SK-N-SH treated with all-trans-retinoic acid at 6 μM for 48 hours (cell line): ENCODE results near the gene THAP11.

Source experiments
- ATAC-seq: fragments of 200-7000 bp; cut with Tn5 transposase; 3 replicates; pipeline ENCODE4 v1.9.1; 2020; ENCODE audit warnings: mild to moderate bottlenecking, moderate library complexity
- ARNTL ChIP-seq: fragments of 450-650 bp; formaldehyde crosslinking; IDR thresholded peaks from 2 replicates; pipeline ENCODE4 v1.5.0; 2020; ENCODE audit warnings: low read depth, mild to moderate bottlenecking, moderate library complexity, borderline replicate concordance
- BACH2 ChIP-seq: fragments of 250-450 bp; sonication (Bioruptor Pico); IDR thresholded peaks from 2 replicates; pipeline ENCODE4 v1.9.0; 2021; ENCODE audit warnings: mild to moderate bottlenecking, borderline replicate concordance
- CREB5 ChIP-seq: fragments of 250-450 bp; sonication (Bioruptor Pico); IDR thresholded peaks from 2 replicates; pipeline ENCODE4 v1.5.1; 2020; ENCODE audit warnings: low read depth, mild to moderate bottlenecking, moderate library complexity
- CSDC2 ChIP-seq: fragments of 250-450 bp; sonication (Bioruptor Pico); IDR thresholded peaks from 2 replicates; pipeline ENCODE4 v1.5.0; 2020; ENCODE audit warnings: mild to moderate bottlenecking, moderate library complexity
- ESRRG ChIP-seq: fragments of 250-450 bp; sonication (Bioruptor Pico); IDR thresholded peaks from 2 replicates; pipeline ENCODE4 v1.6.1; 2021; ENCODE audit warnings: mild to moderate bottlenecking
- GLIS3 ChIP-seq: fragments of 250-450 bp; sonication (Bioruptor Pico); IDR thresholded peaks from 2 replicates; pipeline ENCODE4 v1.5.0; 2020; ENCODE audit warnings: mild to moderate bottlenecking, moderate library complexity
- ISL1 ChIP-seq: fragments of 250-450 bp; sonication (Bioruptor Pico); IDR thresholded peaks from 2 replicates; pipeline ENCODE4 v2.1.2; 2022; ENCODE audit warnings: mild to moderate bottlenecking, moderate library complexity
- OSR1 ChIP-seq: fragments of 250-450 bp; sonication (Bioruptor Pico); IDR thresholded peaks from 2 replicates; pipeline ENCODE4 v1.8.0; 2022; ENCODE audit warnings: moderate library complexity, mild to moderate bottlenecking, inconsistent platforms
- PPARA ChIP-seq: fragments of 250-450 bp; sonication (Bioruptor Pico); IDR thresholded peaks from 2 replicates; pipeline ENCODE4 v1.5.0; 2020; ENCODE audit warnings: mild to moderate bottlenecking, borderline replicate concordance
- RARB ChIP-seq: fragments of 250-450 bp; sonication (Bioruptor Pico); IDR thresholded peaks from 2 replicates; pipeline ENCODE4 v1.8.0; 2021; ENCODE audit warnings: mild to moderate bottlenecking, moderate library complexity
- SNAI2 ChIP-seq: fragments of 250-450 bp; sonication (Bioruptor Pico); IDR thresholded peaks from 2 replicates; pipeline ENCODE4 v1.5.0; 2020; ENCODE audit warnings: mild to moderate bottlenecking, moderate library complexity
- TCF4 ChIP-seq: fragments of 250-450 bp; sonication (Bioruptor Pico); IDR thresholded peaks from 2 replicates; pipeline ENCODE4 v1.8.0; 2021; ENCODE audit warnings: mild to moderate bottlenecking, moderate library complexity, borderline replicate concordance
- TOX ChIP-seq: fragments of 250-450 bp; sonication (Bioruptor Pico); IDR thresholded peaks from 2 replicates; pipeline ENCODE4 v1.8.0; 2021; ENCODE audit warnings: mild to moderate bottlenecking, moderate library complexity, borderline replicate concordance
- ZC3H10 ChIP-seq: fragments of 250-450 bp; sonication (Bioruptor Pico); IDR thresholded peaks from 2 replicates; pipeline ENCODE4 v1.5.1; 2021; ENCODE audit warnings: mild to moderate bottlenecking, moderate library complexity
- ZFP3 ChIP-seq: fragments of 250-450 bp; sonication (Bioruptor Pico); IDR thresholded peaks from 2 replicates; pipeline ENCODE4 v1.5.0; 2020; ENCODE audit warnings: mild to moderate bottlenecking, moderate library complexity
- ZNF565 ChIP-seq: fragments of 450-650 bp; formaldehyde crosslinking; conservative IDR thresholded peaks from 2 replicates; pipeline ENCODE4 v1.5.0; 2020; ENCODE audit warnings: low read depth, mild to moderate bottlenecking, moderate library complexity
- ZNF70 ChIP-seq: fragments of 450-650 bp; formaldehyde crosslinking; IDR thresholded peaks from 2 replicates; pipeline ENCODE4 v1.5.0; 2020; ENCODE audit warnings: mild to moderate bottlenecking, moderate library complexity
- ZNF8 ChIP-seq: fragments of 450-650 bp; formaldehyde crosslinking; IDR thresholded peaks from 2 replicates; pipeline ENCODE4 v1.5.0; 2020; ENCODE audit warnings: mild to moderate bottlenecking, moderate library complexity
- TF ChIP-seq, protein P1 (sequence below): fragments of 250-450 bp; sonication (Bioruptor Pico); IDR thresholded peaks from 2 replicates; pipeline ENCODE4 v1.8.0; 2020; ENCODE audit warnings: mild to moderate bottlenecking, moderate library complexity, borderline replicate concordance
- TF ChIP-seq, protein P2 (sequence below): fragments of 250-450 bp; sonication (Bioruptor Pico); IDR thresholded peaks from 2 replicates; pipeline ENCODE4 v1.5.0; 2020; ENCODE audit warnings: mild to moderate bottlenecking, moderate library complexity
- TF ChIP-seq, protein P3 (sequence below): fragments of 250-450 bp; sonication (Bioruptor Pico); IDR thresholded peaks from 2 replicates; pipeline ENCODE4 v1.5.1; 2021; ENCODE audit warnings: mild to moderate bottlenecking, moderate library complexity
- TF ChIP-seq, protein P4 (sequence below): fragments of 250-450 bp; sonication (Bioruptor Pico); IDR thresholded peaks from 2 replicates; pipeline ENCODE4 v1.8.0; 2021; ENCODE audit warnings: low read depth, mild to moderate bottlenecking, moderate library complexity, borderline replicate concordance

The THAP11 gene

DNA sequence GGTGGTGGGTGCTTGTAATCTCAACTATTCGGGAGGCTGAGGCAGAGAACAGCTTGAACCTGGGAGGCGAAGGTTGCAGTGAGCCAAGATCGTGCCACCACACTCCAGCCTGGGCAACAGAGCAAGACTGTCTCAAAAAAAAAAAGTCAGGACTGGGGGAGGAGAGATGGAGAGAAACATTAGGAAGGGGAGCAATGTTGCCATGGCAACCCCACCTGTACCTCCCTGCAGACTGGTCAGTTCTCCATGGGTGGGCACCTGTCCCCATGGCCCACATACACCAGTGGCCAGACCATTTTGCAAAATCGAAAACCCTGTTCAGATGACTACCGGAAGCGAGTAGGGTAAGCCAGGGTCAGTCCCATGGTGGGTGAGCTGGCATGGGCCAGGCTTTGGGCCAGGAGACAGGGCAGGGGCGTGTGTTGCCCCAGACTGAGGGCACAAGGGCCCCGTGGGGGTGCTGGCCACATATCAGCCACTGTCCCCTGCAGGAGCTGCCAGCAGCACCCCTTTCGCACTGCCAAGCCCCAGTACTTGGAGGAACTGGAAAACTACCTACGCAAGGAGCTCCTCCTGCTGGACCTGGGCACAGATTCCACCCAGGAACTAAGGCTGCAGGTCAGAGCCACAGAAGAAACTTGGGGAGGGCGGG lies 21.4 kb upstream of the THAP11 start:
- TF ChIP-seq, protein P1, sequence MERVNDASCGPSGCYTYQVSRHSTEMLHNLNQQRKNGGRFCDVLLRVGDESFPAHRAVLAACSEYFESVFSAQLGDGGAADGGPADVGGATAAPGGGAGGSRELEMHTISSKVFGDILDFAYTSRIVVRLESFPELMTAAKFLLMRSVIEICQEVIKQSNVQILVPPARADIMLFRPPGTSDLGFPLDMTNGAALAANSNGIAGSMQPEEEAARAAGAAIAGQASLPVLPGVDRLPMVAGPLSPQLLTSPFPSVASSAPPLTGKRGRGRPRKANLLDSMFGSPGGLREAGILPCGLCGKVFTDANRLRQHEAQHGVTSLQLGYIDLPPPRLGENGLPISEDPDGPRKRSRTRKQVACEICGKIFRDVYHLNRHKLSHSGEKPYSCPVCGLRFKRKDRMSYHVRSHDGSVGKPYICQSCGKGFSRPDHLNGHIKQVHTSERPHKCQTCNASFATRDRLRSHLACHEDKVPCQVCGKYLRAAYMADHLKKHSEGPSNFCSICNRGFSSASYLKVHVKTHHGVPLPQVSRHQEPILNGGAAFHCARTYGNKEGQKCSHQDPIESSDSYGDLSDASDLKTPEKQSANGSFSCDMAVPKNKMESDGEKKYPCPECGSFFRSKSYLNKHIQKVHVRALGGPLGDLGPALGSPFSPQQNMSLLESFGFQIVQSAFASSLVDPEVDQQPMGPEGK (CRISPR knock-in tag): no peak
- TF ChIP-seq TOX (CRISPR knock-in tag) (no peak), ESRRG (no peak), CREB5 (CRISPR knock-in tag) (no peak), GLIS3 (CRISPR knock-in tag) (no peak), CSDC2 (CRISPR knock-in tag) (no peak), ZFP3 (CRISPR knock-in tag) (no peak), ZNF565 (CRISPR knock-in tag) (no peak), PPARA (CRISPR knock-in tag) (no peak), RARB (CRISPR knock-in tag) (no peak), ZNF8 (CRISPR knock-in tag) (no peak), SNAI2 (CRISPR knock-in tag) (no peak), TCF4 (CRISPR knock-in tag) (no peak), BACH2 (CRISPR knock-in tag) (no peak), ISL1 (CRISPR knock-in tag) (no peak), ZC3H10 (CRISPR knock-in tag) (no peak), ZNF70 (no peak)
- TF ChIP-seq, protein P2, sequence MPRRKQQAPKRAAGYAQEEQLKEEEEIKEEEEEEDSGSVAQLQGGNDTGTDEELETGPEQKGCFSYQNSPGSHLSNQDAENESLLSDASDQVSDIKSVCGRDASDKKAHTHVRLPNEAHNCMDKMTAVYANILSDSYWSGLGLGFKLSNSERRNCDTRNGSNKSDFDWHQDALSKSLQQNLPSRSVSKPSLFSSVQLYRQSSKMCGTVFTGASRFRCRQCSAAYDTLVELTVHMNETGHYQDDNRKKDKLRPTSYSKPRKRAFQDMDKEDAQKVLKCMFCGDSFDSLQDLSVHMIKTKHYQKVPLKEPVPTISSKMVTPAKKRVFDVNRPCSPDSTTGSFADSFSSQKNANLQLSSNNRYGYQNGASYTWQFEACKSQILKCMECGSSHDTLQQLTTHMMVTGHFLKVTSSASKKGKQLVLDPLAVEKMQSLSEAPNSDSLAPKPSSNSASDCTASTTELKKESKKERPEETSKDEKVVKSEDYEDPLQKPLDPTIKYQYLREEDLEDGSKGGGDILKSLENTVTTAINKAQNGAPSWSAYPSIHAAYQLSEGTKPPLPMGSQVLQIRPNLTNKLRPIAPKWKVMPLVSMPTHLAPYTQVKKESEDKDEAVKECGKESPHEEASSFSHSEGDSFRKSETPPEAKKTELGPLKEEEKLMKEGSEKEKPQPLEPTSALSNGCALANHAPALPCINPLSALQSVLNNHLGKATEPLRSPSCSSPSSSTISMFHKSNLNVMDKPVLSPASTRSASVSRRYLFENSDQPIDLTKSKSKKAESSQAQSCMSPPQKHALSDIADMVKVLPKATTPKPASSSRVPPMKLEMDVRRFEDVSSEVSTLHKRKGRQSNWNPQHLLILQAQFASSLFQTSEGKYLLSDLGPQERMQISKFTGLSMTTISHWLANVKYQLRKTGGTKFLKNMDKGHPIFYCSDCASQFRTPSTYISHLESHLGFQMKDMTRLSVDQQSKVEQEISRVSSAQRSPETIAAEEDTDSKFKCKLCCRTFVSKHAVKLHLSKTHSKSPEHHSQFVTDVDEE (CRISPR knock-in tag): no peak
- TF ChIP-seq, protein P3, sequence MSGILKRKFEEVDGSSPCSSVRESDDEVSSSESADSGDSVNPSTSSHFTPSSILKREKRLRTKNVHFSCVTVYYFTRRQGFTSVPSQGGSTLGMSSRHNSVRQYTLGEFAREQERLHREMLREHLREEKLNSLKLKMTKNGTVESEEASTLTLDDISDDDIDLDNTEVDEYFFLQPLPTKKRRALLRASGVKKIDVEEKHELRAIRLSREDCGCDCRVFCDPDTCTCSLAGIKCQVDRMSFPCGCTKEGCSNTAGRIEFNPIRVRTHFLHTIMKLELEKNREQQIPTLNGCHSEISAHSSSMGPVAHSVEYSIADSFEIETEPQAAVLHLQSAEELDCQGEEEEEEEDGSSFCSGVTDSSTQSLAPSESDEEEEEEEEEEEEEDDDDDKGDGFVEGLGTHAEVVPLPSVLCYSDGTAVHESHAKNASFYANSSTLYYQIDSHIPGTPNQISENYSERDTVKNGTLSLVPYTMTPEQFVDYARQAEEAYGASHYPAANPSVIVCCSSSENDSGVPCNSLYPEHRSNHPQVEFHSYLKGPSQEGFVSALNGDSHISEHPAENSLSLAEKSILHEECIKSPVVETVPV (CRISPR knock-in tag): no peak
- TF ChIP-seq, protein P4, sequence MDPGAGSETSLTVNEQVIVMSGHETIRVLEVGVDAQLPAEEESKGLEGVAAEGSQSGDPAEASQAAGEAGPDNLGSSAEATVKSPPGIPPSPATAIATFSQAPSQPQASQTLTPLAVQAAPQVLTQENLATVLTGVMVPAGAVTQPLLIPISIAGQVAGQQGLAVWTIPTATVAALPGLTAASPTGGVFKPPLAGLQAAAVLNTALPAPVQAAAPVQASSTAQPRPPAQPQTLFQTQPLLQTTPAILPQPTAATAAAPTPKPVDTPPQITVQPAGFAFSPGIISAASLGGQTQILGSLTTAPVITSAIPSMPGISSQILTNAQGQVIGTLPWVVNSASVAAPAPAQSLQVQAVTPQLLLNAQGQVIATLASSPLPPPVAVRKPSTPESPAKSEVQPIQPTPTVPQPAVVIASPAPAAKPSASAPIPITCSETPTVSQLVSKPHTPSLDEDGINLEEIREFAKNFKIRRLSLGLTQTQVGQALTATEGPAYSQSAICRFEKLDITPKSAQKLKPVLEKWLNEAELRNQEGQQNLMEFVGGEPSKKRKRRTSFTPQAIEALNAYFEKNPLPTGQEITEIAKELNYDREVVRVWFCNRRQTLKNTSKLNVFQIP: no peak
- ATAC-seq: no peak

- no peak for TF ChIP-seq ZFP3 (CRISPR knock-in tag)
- no peak for TF ChIP-seq OSR1 (CRISPR knock-in tag)
- TF ChIP-seq ESRRG: no peak
- TF ChIP-seq RARB (CRISPR knock-in tag): no peak
- no peak for TF ChIP-seq TCF4 (CRISPR knock-in tag)
- TF ChIP-seq, protein P4: no peak
- TF ChIP-seq ZNF70: no peak
- no peak for TF ChIP-seq PPARA (CRISPR knock-in tag)
- no peak for TF ChIP-seq ARNTL (CRISPR knock-in tag)
- TF ChIP-seq CREB5 (CRISPR knock-in tag): no peak
- TF ChIP-seq BACH2 (CRISPR knock-in tag): no peak
- TF ChIP-seq, protein P2 (CRISPR knock-in tag): no peak
- TF ChIP-seq GLIS3 (CRISPR knock-in tag): no peak
- TF ChIP-seq SNAI2 (CRISPR knock-in tag): no peak
- no peak for TF ChIP-seq ZC3H10 (CRISPR knock-in tag)
- peak; percentile 25; the same call in 1 of the 3 replicates for ATAC-seq
Observed at GRCh38 chr16:67822511-67822910, 19.6 kb upstream of the THAP11 start.
